GM12874 (cell line): ENCODE data around the gene C2CD3.

Experiments
- TF ChIP-seq, protein P1 (sequence below): IDR thresholded peaks from 2 replicates; pipeline ENCODE4 v1.5.1; 2011; ENCODE audit warnings: low read depth, mild to moderate bottlenecking, control low read depth, low read length, moderate library complexity; ENCODE audit not compliant: insufficient read depth

Gene C2CD3

DNA sequence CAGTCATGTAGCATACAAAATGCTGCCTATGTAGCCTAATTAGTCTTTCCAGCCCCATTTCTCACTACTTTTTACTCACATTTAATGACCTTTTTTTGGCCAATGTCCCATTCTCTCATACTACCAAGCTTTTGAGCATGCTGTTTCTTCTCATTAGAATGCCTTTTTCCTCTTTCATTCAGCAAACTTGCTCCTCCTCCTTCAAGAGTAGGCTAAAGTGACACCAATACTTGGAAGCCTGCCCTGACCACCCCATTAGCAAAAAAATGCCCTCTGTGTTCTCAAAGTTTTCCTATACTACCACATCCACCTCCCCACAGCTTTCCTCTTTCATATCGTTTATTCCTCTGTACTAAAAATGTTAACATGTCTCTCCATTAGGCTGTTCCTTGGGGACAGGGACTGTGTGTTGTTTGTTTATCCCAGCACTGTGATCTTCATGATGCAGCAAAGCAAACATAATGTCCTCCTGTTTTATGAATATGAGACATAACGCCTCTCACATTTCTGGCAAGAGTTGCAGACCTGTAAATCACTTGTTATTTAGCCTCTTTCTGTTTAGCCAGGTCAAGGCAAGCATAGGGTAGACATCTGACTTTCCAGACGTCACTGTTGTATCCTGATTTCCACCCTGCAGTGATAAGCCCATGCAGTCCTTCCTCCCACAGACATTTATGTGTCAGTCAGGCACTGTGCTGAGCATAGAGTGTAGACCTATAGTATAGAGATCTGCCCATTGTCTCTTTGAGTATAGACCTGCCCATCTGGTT is 99.9 kb downstream of the C2CD3 start:
- TF ChIP-seq, protein P1, sequence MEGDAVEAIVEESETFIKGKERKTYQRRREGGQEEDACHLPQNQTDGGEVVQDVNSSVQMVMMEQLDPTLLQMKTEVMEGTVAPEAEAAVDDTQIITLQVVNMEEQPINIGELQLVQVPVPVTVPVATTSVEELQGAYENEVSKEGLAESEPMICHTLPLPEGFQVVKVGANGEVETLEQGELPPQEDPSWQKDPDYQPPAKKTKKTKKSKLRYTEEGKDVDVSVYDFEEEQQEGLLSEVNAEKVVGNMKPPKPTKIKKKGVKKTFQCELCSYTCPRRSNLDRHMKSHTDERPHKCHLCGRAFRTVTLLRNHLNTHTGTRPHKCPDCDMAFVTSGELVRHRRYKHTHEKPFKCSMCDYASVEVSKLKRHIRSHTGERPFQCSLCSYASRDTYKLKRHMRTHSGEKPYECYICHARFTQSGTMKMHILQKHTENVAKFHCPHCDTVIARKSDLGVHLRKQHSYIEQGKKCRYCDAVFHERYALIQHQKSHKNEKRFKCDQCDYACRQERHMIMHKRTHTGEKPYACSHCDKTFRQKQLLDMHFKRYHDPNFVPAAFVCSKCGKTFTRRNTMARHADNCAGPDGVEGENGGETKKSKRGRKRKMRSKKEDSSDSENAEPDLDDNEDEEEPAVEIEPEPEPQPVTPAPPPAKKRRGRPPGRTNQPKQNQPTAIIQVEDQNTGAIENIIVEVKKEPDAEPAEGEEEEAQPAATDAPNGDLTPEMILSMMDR, result no peak

DNA sequence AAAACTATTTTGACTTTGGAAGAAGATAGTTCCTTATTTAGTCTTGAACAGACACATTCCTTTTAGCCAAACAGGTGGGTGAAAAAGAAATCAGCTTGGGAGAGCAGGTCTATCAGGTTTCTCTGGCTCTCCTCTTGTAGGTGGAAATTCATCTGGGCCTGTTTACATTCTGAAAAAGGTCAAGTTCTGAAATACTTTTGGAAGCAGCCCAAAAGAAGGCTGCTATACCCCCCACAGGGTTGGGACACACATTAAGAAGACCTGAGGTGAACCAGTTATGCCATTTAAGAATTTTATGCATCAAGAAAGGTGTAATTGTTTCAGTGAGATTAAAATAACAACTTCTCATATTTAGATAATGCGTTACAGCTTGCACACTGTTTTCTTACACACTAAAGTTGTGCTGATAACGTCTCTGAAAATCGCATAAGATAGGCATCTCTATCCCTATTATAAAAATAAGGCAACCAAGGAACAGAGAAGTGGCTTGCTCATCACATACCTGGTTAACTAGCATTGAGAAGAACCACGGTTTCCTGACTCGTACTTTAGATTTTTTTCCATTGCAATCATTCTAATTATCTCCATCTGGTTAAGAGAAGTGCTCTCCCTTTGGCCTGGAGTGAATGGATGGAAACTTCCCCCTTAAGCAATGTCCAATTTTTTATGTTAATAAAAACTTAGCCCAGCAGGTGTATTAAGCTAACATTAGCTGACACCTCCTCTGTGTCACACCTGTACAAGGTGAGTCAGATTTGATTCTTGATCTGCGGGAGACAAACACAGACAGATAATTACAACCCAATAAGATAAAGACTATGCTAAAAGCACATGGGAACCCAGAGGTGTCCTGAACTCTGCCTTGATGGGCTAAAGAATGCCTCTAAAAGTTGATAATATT is 101.4 kb downstream of the C2CD3 start:
- TF ChIP-seq, protein P1, result no peak

DNA sequence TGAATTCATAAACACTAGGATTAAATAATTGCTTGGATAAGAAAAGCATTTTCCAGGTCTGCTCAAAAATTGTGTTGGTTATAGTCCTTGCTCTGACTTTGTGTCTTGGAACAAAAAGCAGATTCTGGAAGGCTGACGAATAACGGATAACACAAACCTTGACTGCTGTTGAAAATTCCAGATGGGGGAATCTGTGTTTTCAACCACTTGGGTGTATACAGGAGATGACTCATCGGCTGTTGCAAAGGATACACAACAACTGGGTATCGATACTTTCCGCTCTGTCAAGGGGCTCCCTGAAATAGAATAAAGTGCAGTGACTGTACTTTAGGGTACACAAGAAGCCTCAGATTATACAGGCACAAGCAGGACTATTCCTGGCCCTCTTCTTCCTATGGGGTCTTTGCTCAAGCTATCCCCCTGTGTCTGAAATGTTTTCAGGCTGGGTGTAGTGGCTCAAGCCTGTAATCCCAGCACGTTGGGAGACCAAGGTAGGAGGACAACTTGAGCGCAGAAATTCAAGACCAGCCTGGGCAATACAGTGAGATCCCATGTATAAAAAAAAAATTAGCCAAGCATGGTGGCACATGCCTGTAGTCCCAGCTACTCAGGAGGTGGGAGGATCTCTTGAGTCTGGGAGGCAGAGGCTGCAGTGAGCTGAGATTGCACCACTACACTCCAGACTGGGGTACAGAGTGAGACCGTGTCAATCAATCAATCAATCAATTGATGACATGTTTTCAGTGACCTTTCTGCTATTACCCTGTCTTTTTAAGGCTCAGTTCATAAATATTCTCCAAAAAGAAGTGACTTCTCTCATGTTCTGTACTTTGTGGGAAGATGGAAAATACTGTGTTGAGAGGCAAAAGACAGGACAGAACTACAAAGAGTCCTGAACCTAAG is 113.3 kb downstream of the C2CD3 start:
- TF ChIP-seq, protein P1, result no peak

DNA sequence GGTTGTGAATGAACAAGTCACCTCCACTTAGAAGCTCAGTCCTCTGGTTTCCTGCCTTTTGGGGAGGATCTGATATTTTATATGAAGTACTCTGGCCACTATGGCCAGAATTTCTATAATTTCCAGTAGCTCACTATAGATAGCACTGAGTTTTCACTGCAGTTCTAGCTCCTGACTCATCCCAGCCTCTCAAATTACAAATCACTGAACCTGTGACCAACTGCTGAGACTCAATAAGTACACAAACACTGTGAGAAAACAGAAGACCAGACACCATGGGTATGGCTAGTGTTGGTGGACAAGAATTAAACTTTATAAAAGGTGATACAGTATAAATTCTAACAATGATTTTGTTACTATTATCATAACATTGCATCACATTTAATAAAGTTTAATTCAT is 114.9 kb downstream of the C2CD3 start:
- TF ChIP-seq, protein P1, result no peak

DNA sequence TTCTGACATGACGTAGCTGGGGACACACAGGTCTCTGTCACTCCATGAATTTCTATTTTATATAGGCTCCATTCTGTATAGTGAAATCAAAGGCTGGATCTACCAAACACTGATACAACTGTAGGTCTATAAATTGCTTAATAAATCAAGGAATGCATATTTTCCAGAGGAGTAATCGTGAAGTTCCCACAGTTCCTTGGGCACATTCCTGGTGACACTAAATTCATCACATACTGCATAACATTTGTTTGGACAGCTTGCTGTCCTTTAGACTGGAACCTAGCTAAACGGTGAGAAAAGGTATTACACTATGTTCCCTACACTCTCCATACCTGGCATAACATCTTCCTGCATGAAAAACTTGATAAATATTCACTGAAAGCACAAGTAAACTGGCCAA is 120.3 kb downstream of the C2CD3 start:
- TF ChIP-seq, protein P1, result no peak

DNA sequence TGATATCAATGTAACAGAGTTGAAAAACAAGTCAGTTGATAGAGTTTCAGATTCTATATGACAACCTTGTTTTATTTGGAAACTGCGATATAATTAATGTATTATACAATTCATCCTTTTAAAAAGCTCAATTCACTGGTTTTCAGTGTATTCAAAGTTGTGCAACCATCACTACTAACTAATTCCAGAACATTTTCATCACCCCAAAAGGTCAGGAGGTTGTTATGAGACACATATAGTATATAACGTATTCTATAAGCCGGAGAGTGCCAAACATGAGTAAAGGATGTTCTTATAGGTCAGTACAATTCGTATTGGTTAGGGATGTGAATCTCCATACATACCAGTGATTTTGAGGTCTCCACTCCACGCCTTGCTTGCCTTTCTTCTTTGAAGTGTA is 121.8 kb downstream of the C2CD3 start:
- TF ChIP-seq, protein P1, result no peak
